ENCODE measurements around the gene GNAS-AS1. TPM values are rescaled to one million over a fixed set of nuclear protein-coding genes. Genes with fewer than 3 reads are reported as not detected.

GNAS-AS1 gene
- total RNA-seq, 2 experiments from 2014 or later = 1.7 to 2.0 TPM

DNA sequence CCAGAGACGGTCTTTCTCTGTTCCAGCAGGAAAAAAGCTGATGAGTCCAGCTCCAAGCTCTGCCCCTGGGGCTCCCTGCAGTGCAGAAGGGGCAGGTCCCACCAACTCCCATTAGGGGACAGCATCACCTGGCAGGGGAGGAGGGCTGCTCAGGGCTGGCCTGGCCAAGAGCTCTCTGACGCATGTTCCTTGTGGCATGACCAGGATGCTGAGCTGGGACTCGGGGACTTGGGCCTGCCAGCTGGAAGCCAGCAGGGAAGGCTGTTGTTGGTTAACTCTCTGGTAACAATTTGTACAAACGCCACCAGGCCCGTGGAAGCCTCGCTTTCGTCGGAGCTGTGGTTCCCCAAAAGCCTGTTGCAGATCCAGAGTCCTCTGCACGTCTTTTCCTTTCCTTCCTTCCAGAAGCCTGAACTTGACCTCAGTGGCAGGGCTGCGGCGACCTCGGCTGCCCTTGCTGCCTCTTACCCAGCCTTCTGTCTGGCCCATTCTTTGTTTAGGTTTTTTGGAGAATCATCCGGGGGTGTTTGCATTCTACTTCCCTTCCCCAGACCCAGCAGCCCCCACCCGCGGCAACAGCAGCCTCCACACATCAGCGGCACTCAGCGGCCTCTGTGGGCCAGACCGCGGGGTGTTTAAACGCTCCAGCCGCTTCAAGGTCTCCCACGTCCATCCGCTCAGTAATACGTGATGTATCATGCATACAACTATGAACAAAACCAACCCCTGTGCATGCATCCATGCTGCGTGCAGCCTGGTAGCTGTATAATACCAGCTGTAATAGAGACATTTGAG lies 63.3 kb downstream of the GNAS-AS1 start:
- Mint-ChIP-seq H3K4me3 (no peak overlapping the region), H3K27ac (no peak overlapping the region), H3K27me3 (peaks cover 20% of the 10 kb centered on the region), H3K36me3 (ENCODE audit: low read depth) (no peaks in the 10 kb centered on the region), H3K4me1 (ENCODE audit: low read depth) (no peaks in the 10 kb centered on the region), H3K9me3 (no peaks in the 10 kb centered on the region)
- intact Hi-C loops (cut with micrococcal nuclease) = no loop called here
- ATAC-seq = no peak
- ChIA-PET POLR2A (interaction anchor here (1.8 kb wide), 1 partner anchor 31 kb away, joined by 6 read pairs; no protein-coding TSS in a partner anchor), CTCF (interaction anchor here (1.1 kb wide), 1 partner anchor 53 kb away, joined by 4 read pairs; no protein-coding TSS in a partner anchor)
- no peak for TF ChIP-seq CTCF (IDR thresholded peaks at IDR 0.05)
- DNase-seq = no peak

DNA sequence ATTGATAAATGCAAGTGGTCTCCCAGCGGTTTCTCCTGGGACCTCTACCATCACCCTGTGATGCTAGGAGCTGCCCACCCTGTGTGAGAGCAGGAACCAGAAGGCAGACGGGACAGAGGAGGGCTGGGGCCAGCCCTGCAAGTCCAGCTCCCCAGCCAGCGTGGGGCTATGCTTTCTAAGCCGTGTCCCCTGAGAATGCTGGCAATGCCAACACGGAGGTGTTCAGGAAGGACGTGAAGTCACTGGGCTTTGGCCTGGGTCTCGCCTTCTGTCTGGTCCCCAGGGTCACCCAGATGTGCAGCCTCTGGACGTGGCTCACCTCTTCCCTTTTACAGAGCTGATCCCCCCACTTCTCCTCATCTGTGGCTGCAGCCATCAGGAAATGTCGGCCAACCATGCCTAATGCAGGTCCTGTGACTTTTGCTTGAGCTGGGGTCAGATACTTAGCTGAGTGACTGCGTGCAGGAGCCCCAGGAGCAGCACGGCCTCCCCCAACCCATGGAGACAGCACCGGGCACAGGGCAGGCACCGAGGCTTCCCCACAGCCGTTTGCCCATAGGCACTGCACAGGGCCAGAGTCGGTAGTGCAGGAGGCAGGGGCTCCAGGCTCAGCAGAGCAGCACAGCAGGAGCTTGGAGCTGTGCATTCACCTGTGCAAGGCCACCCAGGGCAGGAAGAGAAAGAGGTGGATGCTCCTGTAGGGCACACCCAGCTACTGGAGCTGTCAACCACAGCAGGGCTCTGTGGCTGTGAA lies 66.2 kb downstream of the GNAS-AS1 start:
- Mint-ChIP-seq H3K4me3 (no peak overlapping the region), H3K27ac (no peak overlapping the region), H3K9me3 (no peaks in the 10 kb centered on the region), H3K27me3 (peaks cover 18% of the 10 kb centered on the region), H3K36me3 (ENCODE audit: low read depth) (no peaks in the 10 kb centered on the region), H3K4me1 (ENCODE audit: low read depth) (no peaks in the 10 kb centered on the region)
- ATAC-seq (no peak), DNase-seq (no peak)
- ChIA-PET POLR2A (no interaction called here), CTCF (no interaction called here)
- intact Hi-C loops (cut with micrococcal nuclease) = no loop called here
- TF ChIP-seq CTCF (IDR thresholded peaks at IDR 0.05) = no peak

DNA sequence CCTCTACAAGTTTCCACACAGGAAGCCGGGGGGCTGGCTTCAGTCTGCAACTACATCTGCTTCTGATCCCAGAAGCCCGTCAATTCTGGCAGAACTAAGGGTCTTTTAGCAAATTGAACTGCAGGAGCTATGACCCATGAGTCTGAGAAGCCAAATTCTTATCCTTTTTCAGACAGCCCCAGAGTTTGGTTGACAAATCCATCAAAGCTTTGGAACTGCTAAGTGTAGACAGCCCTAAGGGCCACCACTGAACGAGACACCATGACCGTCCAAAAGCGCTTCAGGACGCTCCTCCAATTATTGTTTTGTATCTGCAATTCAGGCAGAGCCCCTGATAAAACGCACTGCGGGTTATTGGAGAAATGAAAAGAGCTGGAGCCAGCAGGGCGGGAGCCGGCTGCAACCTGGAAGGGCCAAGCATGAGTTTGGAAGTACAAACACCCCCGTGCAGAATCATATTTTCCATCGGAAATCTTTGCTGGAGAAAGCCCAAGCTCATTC lies 67.1 kb downstream of the GNAS-AS1 start:
- intact Hi-C loops (cut with micrococcal nuclease) = no loop called here
- ATAC-seq = no peak
- ChIA-PET CTCF (no interaction called here), POLR2A (no interaction called here)
- Mint-ChIP-seq H3K4me3 (no peak overlapping the region), H3K9me3 (no peaks in the 10 kb centered on the region), H3K27ac (no peak overlapping the region), H3K27me3 (peaks cover 17% of the 10 kb centered on the region), H3K4me1 (ENCODE audit: low read depth) (no peaks in the 10 kb centered on the region), H3K36me3 (ENCODE audit: low read depth) (no peaks in the 10 kb centered on the region)
- DNase-seq = no peak
- no peak for TF ChIP-seq CTCF (IDR thresholded peaks at IDR 0.05)

- intact Hi-C loops (cut with micrococcal nuclease) = no loop called here
- no peak for ATAC-seq
- Mint-ChIP-seq H3K4me3 (no peak overlapping the region), H3K4me1 (ENCODE audit: low read depth) (no peaks in the 10 kb centered on the region), H3K27me3 (peaks cover 21% of the 10 kb centered on the region), H3K36me3 (ENCODE audit: low read depth) (no peaks in the 10 kb centered on the region), H3K27ac (no peak overlapping the region), H3K9me3 (no peaks in the 10 kb centered on the region)
- TF ChIP-seq CTCF (IDR thresholded peaks at IDR 0.05) = no peak
- ChIA-PET CTCF (no interaction called here), POLR2A (interaction anchor here (0.8 to 1.0 kb wide), 2 partner anchors 33 to 37 kb away, joined by 3 read pairs; no protein-coding TSS in a partner anchor)
- no peak for DNase-seq
Observed at GRCh38 chr20:58781138-58781537, 69.6 kb downstream of the GNAS-AS1 start.

GRCh38 chr20:58778760-58779159 lies 71.9 kb downstream of the GNAS-AS1 start:
- TF ChIP-seq CTCF (IDR thresholded peaks at IDR 0.05) = no peak
- DNase-seq (no peak), ATAC-seq (no peak)
- Mint-ChIP-seq H3K27ac (no peak overlapping the region), H3K4me1 (ENCODE audit: low read depth) (no peaks in the 10 kb centered on the region), H3K9me3 (no peaks in the 10 kb centered on the region), H3K4me3 (no peak overlapping the region), H3K36me3 (ENCODE audit: low read depth) (no peaks in the 10 kb centered on the region), H3K27me3 (peaks cover 18% of the 10 kb centered on the region)
- intact Hi-C loops (cut with micrococcal nuclease) = no loop called here
- CTCF ChIA-PET = no interaction called here
- POLR2A ChIA-PET = no interaction called here
